ENCODE data around the gene PXN.

DNA sequence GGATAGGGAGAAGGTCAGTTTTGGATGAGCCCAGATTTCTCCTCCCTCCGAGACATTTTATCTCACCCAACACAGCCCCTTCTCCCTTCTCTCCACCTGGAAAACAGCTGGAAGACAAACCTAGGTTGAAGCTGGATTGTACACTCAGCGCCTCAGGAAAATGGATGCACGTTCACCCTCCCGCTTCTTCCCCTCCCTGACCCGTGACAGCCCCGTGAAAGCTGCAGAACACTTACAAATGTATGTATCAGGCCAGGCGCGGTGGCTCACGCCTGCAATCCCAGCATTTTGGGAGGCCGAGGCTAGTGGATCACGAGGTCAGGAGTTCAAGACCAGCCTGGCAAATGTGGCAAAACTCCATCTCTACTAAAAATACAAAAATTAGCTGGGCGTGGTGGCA is 22.0 kb upstream of the PXN start:
- TF ChIP-seq, protein P1, sequence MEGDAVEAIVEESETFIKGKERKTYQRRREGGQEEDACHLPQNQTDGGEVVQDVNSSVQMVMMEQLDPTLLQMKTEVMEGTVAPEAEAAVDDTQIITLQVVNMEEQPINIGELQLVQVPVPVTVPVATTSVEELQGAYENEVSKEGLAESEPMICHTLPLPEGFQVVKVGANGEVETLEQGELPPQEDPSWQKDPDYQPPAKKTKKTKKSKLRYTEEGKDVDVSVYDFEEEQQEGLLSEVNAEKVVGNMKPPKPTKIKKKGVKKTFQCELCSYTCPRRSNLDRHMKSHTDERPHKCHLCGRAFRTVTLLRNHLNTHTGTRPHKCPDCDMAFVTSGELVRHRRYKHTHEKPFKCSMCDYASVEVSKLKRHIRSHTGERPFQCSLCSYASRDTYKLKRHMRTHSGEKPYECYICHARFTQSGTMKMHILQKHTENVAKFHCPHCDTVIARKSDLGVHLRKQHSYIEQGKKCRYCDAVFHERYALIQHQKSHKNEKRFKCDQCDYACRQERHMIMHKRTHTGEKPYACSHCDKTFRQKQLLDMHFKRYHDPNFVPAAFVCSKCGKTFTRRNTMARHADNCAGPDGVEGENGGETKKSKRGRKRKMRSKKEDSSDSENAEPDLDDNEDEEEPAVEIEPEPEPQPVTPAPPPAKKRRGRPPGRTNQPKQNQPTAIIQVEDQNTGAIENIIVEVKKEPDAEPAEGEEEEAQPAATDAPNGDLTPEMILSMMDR (conservative IDR thresholded peaks at IDR 0.05; ENCODE audit: low read depth in 2 of 2), result no peak
- TF ChIP-seq JUNB (IDR thresholded peaks at IDR 0.05; ENCODE audit: unreplicated experiment), result no peak
- no peak for TF ChIP-seq EZH2 (IDR thresholded peaks at IDR 0.05; ENCODE audit: low read depth, unreplicated experiment)
- TF ChIP-seq, protein P2, sequence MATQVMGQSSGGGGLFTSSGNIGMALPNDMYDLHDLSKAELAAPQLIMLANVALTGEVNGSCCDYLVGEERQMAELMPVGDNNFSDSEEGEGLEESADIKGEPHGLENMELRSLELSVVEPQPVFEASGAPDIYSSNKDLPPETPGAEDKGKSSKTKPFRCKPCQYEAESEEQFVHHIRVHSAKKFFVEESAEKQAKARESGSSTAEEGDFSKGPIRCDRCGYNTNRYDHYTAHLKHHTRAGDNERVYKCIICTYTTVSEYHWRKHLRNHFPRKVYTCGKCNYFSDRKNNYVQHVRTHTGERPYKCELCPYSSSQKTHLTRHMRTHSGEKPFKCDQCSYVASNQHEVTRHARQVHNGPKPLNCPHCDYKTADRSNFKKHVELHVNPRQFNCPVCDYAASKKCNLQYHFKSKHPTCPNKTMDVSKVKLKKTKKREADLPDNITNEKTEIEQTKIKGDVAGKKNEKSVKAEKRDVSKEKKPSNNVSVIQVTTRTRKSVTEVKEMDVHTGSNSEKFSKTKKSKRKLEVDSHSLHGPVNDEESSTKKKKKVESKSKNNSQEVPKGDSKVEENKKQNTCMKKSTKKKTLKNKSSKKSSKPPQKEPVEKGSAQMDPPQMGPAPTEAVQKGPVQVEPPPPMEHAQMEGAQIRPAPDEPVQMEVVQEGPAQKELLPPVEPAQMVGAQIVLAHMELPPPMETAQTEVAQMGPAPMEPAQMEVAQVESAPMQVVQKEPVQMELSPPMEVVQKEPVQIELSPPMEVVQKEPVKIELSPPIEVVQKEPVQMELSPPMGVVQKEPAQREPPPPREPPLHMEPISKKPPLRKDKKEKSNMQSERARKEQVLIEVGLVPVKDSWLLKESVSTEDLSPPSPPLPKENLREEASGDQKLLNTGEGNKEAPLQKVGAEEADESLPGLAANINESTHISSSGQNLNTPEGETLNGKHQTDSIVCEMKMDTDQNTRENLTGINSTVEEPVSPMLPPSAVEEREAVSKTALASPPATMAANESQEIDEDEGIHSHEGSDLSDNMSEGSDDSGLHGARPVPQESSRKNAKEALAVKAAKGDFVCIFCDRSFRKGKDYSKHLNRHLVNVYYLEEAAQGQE (IDR thresholded peaks at IDR 0.05; ENCODE audit: unreplicated experiment), result no peak

All from GM23338 (cell line).